Measurements from ENCODE around the gene SRRM1.
A peak's percentile ranks its signal among the peaks of the same experiment; 100 is the strongest.
"Not testable (repeated sequence)": the region's sequence is repeated elsewhere in the genome, so short reads cannot be mapped to it uniquely, and the experiment has no call there.

The SRRM1 gene

DNA sequence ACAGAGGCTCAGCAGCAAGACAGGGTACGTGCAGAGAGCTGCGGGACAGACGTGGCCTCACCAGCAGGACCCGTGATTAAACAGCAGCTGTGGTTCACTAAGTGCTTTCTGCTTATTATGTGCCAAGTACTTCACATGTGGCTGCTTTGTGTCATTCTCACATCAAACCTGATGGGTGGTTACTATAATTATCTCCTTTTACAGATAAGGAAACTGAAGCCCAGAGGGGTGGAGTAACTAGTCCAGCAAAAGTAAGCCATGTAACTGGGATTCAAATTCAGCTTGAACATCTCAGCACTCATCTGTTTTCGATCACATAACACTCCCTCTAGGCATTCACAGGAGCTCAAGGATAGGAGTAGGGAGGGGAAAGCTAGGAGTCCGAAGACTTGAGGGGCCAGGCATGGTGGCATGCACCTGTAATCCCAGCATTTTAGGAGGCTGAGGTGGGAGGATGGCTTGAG, 51.3 kb downstream of the SRRM1 start:
- DNase-seq (ENCODE audit: low spot score): no peak

DNA sequence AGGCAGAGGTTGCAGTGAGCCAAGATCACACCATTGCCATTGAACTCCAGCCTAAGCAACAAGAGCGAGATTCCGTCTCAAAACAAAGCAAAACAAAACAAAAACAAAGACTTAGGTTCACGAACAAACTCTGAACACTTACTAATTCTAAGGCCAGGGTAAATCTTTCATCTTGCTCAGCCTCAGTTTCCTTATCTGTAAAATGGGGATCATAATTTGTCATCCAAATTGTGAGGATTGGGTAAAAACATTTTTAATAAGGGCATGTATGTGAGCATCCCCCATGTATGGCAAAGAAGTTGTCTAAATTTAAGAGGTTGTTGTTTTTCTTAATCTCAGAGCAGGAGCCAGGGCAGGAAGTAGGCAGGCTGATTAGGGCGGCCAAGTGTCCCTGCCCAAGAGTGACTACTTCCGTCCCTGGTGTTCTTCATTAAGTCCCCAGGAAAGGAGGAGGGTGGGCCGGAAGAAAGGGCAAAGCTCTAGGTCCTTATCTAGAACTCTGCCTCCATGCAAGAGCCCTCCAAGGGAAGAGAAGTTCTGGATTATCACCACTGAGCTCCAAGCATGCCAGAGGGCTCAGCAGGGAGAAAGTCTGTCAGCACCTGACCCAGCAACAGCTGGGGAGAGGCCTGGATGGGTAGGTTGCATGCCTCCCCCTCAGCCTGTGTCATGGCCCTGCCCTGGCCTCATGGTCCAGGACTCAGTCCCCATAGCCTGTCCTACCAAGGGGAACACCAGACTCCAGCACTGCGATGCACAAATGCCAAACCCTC, 52.3 kb downstream of the SRRM1 start:
- no peak for DNase-seq (ENCODE audit: low spot score)

DNA sequence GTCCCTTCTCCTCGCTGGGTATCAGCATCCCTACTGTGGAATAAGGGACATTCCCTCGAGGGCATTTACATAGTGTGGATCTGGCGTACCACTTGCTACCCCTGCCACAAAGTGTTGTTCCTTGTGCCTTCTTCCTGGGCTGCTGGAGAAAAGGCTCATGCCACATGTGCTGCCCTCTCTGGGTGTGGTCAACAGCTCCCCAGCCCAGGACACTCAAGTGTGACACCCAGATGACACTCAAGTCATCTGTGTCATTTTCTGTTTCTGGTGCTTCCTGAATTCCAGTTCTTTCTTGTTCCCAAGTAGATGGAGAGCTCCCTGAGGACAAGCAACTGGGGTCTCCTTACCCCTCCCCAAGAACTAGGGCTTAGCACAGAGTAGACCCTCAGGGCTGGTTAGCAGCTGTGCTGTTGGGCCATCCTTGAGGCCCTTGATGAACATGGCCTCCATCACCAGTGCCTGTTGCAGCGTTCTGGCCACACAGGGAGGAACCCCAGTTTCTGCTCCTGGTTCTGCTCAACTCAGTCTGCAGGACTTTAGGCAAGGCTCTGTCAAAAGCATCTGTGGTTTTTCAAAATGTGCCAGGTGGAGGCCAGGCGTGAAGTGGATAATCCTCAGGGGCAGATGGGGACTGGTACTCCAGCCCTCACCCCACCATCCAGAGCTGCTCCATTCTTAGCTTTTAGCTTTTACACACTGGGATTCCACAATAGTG, 53.1 kb downstream of the SRRM1 start:
- no peak for DNase-seq (ENCODE audit: low spot score)

DNA sequence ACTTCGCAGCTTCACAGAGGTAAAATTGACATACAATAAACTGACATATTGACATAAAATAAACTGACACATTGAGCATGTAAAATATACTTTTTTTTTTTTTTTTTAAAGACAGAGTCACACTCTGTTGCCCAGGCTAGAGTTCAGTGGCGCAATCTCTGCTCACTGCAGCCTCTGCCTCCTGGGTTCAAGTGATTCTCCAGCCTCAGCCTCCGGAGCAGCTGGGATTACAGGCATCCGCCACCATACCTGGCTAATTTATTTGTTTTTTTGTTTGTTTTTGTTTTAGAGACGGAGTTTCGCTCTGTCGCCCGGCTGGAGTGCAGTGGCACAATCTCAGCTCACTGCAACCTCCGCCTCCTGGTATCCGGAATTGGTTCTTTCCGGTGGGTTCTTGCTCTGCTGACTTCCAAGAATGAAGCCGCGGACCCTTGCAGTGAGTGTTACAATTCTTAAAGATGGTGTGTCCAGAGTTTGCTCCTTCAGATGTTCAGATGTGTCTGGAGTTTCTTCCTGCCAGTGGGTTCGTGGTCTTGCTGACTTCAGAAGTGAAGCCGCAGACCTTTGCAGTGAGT, 53.7 kb downstream of the SRRM1 start:
- DNase-seq (ENCODE audit: low spot score): no peak

DNA sequence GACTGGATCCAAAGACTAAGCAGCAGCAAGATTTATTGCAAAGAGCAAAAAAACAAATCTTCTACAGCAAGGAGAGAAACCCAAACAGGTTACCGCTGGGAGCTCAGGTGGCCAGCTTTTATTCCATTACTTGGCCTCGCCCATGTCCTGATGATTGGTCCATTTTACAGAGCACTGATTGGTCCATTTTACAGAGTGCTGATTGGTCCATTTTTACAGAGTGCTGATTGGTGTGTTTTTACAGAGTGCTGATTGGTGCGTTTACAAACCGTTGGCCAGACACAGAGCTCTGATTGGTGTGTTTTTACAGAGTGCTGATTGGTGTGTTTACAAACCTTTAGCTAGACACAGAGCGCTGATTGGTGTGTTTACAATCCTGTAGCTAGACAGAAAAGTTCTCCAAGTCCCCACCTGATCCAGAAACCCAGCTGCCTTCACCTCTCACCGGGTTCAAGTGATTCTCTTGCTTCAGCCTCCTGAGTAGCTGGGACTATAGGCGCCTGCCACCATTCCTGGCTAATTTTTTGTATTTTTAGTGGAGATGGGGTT, 54.4 kb downstream of the SRRM1 start:
- not testable (repeated sequence) for DNase-seq (ENCODE audit: low spot score)

DNA sequence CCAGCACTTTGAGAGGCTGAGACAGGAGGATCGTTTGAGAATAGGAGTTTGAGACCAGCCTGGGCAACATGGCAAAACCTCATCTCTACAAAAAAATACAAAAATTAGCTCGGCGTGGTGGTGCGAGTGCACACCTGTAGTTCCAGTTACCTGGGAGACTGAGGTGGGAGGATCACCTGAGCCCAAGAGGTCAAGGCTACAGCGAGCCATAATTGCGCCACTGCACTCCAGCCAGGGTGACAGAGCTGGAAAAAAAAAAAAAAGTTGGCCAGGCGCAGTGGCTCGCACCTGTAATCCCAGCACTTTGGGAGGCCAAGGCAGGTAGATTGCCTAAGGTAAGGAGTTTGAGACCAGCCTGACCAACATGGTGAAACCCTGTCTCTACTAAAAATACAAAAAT, 55.2 kb downstream of the SRRM1 start:
- not testable (repeated sequence) for DNase-seq (ENCODE audit: low spot score)

DNA sequence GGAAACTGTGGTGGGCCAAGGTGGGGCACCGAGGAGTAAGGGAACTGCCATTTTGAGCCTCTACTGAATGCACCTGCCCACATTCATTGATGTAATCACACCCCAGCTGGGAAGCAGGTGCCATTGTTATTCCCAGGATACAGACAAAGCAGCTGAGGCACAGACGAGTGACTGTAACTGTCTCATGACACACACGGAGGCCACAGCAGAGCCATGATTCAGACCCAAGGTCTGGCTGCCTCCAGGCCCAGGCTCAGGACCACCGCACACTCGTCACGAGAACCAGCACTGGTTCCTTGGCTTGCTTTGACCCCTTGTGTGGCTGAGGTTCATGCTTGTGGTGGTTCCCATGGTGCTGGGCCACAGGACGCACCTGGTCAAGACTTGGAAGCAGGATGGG, 56.5 kb downstream of the SRRM1 start:
- no peak for DNase-seq (ENCODE audit: low spot score)

DNA sequence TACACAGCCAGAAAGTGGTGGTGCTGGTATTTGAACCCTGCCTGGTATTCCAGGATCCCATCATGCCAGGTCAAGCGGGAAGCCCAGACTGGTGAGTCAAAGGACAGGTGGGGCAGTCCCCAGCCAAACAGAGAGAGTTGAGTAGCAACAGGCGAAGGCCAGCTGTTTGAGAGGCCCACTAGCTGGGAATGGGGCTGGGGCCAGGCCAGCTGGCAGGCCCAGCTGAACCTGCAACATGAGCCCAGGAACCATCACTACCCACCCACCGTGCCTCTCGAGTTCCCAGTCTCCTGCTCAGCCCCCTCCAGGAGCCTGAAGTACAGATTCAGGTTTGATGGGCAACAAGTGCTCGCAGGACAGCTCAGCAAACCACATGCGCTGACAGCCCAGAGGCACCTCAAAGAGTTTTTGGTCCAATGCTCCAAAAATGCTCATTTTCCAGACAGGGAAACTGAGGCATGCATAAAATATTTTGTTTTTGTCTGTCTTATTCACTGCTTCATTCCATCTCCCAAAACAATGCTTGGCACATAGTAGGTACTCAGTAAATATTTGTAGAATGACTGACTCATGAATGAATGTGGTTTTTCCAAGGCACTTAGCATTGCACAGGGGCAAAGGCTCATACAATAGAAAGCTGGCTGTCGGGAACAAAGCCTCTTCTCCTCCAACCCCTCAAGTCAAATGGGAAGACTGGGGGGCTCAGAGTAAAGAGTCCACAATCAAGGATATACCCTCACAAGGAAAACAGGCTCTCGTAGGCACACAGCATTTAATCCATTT, 59.6 kb downstream of the SRRM1 start:
- no peak for DNase-seq (ENCODE audit: low spot score)

DNA sequence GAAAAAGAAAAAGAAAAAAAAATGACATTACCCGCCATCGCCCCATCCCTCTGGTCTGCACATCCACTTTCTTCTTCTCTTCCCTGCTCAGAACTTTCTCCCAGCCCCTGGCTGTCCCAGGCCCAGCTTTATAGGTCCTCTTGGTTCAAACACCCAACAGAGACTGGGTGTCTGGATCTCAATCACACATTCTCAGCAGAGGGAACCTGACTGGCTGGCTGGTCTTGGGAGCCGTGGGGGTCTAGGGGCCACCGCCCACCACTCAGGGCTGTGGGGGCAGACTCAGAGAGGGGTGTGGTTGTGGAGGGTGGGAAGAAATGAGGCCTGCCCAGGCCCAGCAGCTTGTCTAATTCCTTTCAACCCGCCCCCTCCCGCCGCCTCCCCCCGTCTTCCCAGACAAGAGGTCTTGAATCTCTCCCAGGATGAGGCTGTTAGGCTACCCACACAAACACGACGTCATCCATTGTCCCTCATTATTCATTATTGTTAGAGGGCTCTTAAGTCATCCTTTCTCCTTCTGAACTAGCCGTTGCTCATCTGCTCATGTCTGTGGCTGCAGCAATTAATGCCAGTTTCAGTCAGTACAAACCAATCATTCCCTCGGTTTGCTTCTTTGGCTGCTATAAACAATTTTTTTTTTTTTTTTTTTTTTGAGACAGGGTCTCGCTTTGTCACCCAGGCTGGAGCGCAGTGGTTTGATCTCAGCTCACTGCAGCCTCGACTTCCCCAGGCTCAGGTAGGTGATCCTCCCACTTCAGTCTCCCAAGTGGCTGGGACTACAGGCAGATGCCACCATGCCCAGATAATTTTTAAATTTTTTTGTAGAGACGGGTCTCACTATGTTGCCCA, 61.5 kb downstream of the SRRM1 start:
- peak; percentile 97 for DNase-seq (ENCODE audit: low spot score)

DNA sequence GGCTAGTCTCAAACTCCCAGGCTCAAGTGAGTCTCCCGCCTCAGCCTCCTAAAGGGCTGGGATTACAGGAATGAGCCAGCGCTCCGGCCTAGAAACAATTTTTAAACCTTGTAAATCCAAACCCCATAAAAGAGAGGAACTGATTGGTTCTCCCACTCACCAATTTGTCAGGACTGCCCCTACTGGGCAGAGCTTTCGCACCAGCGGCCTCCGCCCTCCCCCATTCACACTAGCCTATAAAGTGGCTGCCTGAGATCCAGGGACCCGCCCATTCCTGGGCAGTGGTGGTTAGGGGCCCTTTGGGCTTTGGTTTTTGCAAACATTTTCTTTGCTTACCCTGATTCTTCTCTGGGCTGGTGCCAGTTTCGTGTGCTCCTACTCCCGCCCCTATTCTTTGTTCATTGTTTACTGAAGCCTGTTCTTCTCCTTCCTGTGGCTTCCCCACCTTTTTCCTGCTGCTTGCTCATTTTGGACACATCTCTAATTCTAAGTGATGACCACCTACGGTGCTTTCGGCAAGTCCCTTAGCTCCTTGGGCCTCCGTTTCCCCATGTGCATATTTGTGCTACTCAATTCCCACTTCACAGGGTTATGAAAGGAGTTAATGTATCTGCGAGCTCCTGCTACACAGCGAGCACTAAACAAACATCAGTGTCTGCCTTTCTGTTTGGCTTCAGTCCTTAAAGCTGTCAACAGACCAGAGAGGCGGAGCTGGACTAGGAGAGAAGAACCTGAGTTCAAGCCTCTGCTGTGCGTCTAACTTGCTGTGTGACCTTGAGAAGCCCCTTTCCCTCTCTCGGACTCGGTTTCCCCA, 62.4 kb downstream of the SRRM1 start:
- peak; percentile 93 for DNase-seq (ENCODE audit: low spot score)

DNA sequence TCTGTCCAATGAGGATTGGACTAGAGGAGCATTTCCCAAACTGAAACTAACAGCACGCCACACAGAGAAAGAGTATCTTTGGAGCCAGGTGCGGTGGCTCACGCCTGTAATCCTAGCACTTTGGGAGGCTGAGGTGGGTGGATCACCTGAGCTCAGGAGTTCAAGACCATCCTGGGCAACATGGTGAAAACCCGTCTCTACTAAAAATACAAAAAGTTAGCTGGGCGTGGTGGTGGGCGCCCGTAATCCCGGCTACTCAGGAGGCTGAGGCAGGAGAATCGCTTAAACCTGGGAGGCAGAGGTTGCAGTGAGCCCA, 62.9 kb downstream of the SRRM1 start:
- not testable (repeated sequence) for DNase-seq (ENCODE audit: low spot score)

DNA sequence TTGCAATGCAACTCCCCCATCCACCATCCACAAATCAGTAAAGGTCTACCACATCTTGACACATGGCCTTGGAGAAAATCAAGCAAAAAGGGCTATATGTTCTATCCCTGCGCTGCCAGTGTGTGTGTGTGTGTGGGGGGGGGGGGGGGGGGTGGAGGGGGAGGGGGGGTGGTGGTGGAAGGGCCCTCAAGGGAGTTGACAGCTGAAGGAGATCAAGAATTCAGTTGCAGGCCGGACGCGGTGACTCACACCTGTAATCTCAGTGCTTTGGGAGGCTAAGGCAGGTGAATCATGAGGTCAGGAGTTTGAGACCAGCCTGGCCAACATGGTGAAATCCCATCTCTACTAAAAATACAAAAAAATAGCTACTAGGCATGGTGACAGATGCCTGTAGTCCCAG, 64.6 kb downstream of the SRRM1 start:
- no peak for DNase-seq (ENCODE audit: low spot score)

DNA sequence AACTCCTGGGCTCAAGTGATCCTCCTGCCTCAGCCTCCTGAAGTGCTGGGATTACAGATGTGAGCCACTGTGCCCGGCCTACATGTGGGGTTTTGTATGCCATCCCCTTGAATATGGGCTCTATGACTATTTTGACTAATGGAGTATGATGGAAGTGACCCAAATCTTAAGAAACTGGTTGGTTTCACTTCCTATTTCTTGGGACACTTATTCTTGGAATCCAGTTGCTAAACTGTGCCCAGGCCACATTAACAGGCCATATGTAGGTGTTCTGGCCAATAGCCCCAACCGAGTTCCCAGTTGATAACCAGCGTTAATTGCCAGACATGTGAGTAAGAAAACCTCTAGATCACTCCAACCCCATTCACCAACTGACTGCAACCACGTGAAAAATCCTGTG, 65.8 kb downstream of the SRRM1 start:
- DNase-seq (ENCODE audit: low spot score): peak; percentile 63

DNA sequence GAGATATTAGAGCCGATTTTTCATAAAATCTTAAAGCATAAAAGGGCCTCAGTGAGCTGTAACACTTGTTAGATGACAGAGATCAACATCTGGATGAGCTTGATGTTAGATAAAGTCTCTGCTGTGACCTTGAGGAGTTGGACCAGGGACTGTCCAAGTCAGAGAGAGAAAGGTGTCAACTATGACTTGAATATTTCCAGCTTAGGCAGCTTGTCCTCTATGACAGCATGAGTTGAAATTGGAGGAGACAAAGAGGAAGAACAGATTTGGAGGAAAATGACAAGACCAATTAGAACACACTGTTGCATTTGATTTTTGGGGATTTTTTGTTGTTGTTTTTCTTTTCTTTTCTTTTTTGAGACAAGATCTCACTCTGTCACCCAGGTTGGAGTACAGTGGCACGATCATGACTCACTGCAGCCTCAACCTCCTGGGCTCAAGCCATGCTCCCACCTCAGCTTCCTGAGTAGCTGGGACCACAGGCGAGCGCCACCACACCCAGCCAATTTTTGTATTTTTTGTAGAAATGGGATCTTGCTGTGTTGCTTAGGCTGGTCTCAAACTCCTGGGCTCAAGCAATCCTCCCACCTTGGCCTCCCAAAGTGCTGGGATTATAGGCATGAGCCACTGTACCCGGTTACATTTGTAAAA, 66.8 kb downstream of the SRRM1 start:
- DNase-seq (ENCODE audit: low spot score): no peak

DNA sequence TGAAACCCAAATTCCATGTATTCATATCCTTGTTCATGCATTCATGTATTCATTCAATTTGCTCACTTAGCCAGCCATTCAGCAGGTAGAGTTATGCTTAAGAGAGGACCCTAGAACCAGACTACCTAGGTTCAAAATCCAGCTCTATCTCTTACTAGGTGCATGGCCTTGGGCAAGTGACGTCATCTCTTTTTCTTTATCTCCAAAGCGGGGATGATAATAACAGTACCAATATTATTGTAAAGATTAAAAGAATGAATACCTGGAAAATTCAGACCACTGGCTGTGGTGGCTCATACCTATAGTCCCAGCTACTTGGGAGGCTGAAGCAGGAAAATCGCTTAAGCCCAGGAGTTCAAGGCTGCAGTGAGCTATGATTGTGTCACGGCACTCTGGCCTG, 68.2 kb downstream of the SRRM1 start:
- DNase-seq (ENCODE audit: low spot score): no peak

DNA sequence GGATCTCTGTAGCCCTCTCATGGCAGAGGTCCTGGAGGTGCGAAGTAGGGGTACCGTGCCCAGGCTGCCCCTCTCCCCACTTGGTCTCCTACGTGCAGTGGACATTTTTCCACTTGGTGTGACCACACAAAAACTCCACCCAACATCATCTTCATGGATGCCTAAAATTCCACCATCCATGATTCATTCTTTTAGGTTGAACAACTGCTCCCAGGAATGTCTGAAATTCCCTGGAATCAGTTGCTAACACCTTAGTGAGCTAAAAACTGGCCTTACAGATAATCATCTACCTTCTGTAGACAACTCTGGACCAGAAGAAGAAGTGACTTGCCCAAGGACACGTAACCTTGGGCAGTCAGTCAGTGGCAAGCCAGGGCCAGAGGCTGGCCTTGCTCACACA, 70.1 kb downstream of the SRRM1 start:
- no peak for DNase-seq (ENCODE audit: low spot score)

DNA sequence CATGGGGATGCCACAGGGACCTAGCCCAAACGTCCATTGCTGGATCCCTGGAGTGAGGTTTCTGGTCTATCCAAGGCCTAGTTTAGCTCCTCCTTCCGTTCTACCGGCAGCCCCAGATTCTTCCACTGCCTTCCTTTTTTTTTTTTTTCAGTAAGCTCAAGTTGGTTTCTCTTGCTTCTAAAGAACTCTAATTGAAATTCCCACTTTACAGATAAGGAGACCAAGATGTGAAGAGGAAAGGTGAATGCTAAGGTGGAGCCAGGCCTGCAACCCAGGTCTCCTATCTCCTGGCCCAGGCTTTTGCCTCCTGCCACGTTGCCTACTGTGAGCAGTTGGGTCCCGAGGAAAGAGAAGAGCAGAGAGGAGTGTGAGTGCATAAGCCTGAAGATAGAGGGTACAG, 70.6 kb downstream of the SRRM1 start:
- no peak for DNase-seq (ENCODE audit: low spot score)

DNA sequence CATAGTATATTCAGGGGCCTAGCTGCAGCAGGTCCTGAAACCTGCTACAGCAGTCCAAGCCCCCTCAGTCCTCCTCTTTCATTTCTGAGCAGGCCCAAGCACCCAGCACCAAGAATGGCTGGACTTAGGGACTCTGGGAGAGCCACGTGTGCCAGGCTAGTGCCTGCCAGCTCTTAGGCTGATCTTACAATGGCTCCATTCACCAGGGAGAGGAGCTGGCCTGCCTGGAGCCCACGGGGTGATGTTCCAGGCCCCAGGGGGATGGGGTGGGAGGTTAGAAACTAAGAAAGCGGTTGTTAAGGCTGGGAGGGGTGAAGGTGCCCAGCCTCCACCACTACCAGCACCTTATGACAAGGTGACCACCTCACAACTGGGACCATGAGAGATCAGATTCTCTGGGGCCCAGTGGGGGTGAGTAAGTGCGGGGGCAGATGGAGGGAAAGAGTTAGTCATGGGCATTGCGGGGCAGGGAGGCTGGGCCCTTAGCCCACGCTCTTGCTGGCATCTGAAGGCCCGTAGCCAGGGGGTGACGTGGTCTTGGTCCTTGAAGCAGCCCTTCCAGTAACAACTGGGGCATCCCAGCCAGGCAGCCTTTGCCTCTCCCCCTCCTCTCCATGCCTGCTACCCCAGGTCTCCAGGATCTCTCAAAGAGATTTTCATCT, 71.9 kb downstream of the SRRM1 start:
- DNase-seq (ENCODE audit: low spot score): peak; percentile 98

DNA sequence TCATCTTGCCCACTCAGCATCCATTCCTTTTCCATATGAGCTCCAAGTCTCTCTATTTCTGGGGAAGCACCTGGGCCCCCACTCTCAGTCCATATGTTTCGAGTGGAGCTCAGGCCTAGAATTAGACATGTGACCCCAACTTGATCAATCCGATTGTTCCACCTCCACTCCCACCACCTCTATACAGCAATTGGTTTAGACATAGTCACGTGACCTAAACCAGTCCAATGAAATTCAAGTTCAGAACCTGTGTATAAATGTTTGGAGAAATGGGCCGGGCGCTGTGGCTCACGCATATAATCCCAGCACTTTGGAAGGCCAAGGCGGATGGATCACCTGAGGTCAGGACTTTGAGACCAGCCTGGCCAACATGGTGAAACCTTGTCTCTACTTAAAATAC, 72.6 kb downstream of the SRRM1 start:
- DNase-seq (ENCODE audit: low spot score): no peak

All from pons (tissue), 1 donor.